ENCODE results near the gene CCDC88A.
"Not testable (repeated sequence)": the region's sequence is repeated elsewhere in the genome, so short reads cannot be mapped to it uniquely, and the experiment has no call there.

Gene CCDC88A

GRCh38 chr2:55422876-55423665, 3.4 kb upstream of the CCDC88A start:
- no peak for DNase-seq

- DNase-seq, result no peak
Observed at GRCh38 chr2:55421326-55421725, 1.7 kb upstream of the CCDC88A start.

DNA sequence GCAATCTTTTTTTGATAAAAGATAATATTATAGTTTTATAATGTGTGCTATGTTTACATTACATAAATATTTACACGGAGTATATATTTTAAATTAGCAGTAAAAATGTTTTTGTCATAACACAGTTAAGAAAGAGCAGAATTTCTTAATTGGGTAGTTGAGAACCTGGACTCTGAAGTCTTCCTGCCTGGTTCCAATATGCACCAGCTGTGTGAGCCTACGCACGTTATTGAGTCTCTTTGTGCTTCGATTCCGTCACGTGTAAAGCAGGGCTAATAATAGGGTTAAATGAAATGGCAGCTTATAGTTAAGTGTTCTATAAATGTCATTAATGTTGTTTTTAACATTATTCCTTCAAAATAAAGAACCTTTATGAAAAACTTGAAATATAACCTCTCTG, 1.2 kb upstream of the CCDC88A start:
- DNase-seq, result no peak

GRCh38 chr2:55420439-55420725, 726 bp upstream of the CCDC88A start:
- DNase-seq, result no peak

DNA sequence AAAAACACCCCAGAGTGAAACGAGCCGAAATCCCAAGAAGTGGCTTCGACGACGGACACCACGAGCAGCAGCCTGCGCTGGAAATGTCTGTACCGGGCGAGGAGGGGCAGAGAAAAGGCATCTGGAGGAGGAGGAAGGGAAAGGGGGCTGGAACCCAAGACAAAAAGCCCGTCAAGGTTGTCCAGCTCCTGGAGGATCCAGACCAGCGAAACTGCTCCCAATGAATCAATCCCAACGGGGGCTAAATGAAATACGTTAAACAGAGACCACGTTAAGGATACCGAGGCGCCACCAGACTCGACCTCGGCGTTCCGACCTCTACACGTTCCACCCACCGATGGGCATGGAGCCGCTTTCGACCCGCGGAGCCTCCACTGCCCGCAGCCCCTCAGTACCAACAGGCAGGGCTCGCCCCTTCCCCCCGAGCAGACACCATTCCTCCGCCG, 400 bp downstream of the CCDC88A start:
- DNase-seq, result no peak

GRCh38 chr2:55418512-55419232, 984 bp downstream of the CCDC88A start:
- DNase-seq, result no peak

DNA sequence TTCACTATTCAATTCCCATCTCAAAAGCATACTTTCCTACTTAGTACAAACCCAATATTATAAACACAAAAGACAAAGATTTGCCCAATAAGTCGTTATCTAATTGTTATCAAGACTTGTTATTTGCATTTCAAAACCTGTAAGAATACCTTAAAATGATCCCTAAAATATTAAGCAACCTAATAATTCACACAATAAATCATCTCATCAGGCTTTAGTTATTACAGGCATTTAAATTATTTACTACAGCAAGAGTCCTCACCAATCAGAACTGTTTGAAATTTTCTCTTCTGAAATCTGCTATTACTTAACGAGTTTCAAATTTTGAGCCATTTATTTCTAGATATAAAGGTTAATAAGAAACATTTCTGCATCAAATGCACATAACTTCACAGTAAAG, 1.6 kb downstream of the CCDC88A start:
- DNase-seq, result no peak

GRCh38 chr2:55416786-55417568, 2.7 kb downstream of the CCDC88A start:
- DNase-seq, result no peak

DNA sequence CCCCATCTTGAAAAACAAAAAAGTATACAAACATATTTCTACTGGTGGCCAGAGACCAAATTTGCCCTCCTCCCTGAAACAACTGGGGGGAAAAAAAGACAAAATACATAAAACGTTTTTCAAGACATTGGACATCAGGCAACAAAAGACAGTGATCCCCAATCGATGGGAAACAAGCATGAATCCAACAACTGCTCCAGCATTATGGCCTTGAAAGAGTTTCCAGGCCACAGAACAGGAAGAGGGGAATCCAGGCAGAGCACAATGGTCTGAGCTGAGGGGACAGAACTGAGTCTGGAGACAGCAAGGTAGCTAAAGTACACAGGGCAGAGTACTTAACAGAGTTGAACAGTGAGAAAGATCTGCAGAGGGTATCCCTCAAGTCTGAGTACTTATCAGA, 4.4 kb downstream of the CCDC88A start:
- no peak for DNase-seq

GRCh38 chr2:55408918-55409868, 10.5 kb downstream of the CCDC88A start:
- DNase-seq, result no peak

- DNase-seq, result no peak
Observed at GRCh38 chr2:55408098-55408882, 11.4 kb downstream of the CCDC88A start.

DNA sequence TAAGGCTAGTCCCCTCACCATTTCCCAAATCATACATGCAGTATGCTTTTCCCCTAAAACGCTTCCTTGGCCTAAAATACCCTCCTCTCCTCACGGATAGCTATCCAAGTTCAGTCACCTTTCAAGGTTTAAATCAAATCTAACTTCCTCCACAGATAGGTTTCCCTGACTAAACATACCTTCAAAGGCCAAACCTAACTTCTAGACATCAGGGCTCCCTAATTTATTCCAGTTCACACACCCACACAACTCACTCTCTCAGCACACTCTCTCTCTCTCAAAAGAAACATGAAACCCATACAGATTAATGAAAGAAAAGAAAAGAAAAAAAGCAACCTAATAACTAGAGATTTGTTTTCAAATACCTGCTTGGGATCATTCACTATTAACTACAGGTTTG, 14.5 kb downstream of the CCDC88A start:
- no peak for DNase-seq

DNA sequence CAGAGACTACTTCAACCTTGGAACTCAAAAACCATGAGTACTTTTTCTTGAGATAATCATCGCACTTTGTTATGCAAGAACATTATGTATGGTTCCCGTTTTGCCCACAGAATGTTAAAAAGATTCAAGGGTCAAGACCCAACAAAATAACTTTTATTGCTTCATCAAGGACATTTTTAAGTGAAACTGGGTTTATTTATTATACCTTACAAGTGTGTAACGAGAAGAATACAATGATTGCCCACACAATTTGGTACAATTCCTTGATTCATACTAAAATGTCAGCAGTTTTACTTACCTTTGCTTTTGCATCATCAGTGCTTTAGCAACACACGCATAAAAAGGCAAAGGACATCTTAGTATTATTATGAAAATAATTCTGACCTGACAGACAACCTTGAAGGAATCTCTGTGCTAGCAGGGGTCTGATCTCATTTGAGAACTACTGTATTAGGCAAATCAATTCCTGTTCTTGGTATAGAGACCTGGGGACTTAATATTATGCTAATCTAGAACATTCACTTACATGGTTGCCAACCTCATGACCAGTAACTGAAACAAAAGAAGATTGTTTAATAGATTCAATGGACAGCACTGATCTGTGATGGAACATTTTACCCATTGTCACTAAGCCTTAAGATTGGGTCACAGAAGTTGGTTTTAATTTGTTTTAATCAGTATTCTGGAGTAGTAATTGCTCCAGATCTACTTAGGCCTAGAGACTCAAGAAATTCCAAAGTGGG, 16.2 kb downstream of the CCDC88A start:
- DNase-seq, result no peak

DNA sequence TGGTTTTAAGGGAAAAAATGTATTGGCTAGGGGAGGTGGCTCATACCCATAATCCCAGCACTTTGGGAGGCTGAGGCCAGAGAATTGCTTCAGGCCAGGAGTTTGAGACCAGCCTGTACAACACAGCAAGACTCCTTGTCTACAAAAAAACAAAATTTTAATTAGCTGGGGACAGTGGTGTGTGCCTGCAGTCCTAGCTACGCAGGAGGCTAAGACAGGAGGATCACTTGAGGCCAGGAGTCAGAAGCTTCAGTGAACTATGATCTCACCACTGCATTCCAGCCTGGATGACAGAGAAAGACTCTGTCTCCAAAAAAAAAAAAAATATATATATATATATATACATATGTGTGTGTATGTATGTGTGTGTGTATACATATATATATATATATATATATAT, 18.5 kb downstream of the CCDC88A start:
- DNase-seq, result no peak

DNA sequence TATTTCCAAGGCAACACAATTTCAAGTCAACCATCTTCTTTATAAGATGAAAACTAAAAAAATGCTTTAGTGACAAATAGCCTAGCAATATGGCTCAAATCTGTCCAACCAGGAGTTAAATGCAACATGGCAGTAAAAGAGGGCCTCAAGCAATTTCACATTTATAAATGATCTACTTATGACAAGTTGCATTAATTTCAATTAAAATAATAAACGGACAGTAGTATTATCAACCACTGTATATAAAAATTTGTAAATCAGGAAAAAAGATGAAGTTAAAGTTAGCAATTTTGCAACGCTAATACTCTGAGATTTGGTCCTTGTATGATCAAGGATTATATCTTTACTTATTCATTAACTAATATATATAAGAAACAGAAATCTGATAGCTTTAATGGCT, 19.3 kb downstream of the CCDC88A start:
- no peak for DNase-seq

- DNase-seq, result no peak
Observed at GRCh38 chr2:55399815-55400214, 19.8 kb downstream of the CCDC88A start.

DNA sequence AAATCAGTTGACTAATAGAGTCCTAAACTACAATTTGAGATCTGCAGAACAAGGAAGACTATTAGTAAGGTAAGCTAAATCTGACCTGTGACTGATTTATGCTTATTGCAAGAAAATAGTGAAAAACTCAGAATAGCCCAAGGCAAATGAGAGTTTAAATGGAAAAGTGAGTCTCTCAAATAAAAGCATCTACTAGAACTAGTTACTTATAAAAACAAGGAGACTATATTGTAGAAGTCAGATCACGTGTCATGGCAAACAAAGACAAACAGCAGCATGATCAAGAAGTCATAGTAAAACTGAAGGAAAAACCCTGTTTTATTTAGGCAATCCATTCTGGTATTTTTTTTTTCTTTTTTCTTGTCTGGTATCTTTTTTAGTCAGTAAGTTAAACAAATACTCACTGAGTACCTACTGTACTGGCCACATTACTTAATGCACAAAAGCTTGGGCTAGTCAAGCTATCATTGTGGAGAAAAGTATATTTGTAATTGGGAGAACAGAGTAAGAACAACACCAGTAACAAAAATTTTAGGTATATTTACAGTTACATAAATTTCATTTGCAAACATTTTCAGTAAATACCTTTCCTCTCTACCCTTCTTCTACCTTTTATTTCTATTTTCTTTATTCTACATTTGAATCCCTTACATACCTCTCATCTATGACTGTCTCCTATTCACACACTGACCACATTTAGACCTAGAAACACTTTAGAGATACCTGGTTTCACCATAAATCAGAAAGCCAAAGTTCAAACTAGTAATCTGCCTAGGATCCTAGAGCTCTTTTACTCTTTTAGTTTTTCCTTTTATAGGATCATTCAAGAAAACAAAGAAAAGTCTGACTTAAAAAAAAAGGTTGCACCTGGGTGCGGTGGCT, 23.7 kb downstream of the CCDC88A start:
- no peak for DNase-seq

GRCh38 chr2:55391615-55392242, 27.9 kb downstream of the CCDC88A start:
- DNase-seq, result no peak

GRCh38 chr2:55391155-55391554, 28.5 kb downstream of the CCDC88A start:
- no peak for DNase-seq

DNA sequence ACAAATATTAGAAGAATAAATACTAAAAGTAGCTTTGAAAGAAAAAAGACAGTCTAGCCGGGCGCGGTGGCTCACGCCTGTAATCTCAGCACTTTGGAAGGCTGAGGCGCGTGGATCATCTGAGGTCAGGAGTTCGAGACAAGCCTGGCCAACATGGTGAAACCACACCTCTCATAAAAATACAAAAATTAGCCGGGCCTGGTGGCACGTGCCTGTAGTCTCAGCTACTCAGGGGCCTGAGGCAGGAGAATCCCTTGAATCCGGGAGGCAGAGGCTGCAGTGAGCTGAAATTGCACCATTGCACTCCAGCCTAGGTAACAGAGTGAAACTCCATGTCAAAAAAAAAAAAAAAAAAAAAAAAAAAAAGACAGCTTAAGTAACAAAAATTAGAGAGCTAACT, 34.1 kb downstream of the CCDC88A start:
- not testable (repeated sequence) for DNase-seq

All from activated CD8-positive, alpha-beta memory T cell treated with anti-CD3 and anti-CD28 coated beads, Interleukin-2, amount 50 U/mL, for 48 hours (primary cell).